Spleen (tissue), 11 donors: ENCODE measurements around the gene SAMD3. TPM values are rescaled to one million over a fixed set of nuclear protein-coding genes. Genes with fewer than 3 reads are reported as not detected.

Source experiments
- DNase-seq: peaks from one replicate; pipeline ENCODE4 v3.0.0-alpha.2; 2020
- H3K27ac ChIP-seq, 8 donors: fragments of 200-600 bp; sonication (generic) in 7 of 8; 1 replicate in 4 of 8; 2 replicates in 4 of 8; pipeline versions ENCODE4 v1.5.0 to v1.8.0; 2016 to 2021; ENCODE audit warnings: inconsistent platforms in 4 of 8, mild to moderate bottlenecking in 4 of 8, moderate library complexity in 1 of 8
- H3K27me3 ChIP-seq, 7 donors: fragments of 200-600 bp; sonication (generic) in 6 of 7; replicated peaks in 1 of 7; 1 replicate in 4 of 7; 2 replicates in 3 of 7; pipeline versions ENCODE4 v1.5.0 to v1.8.0; 2016 to 2021; ENCODE audit warnings: inconsistent platforms in 3 of 7, mild to moderate bottlenecking in 1 of 7
- H3K36me3 ChIP-seq, 6 donors: fragments of 200-600 bp; sonication (generic) in 5 of 6; 1 replicate in 4 of 6; 2 replicates in 2 of 6; pipeline versions ENCODE4 v1.5.0 to v1.8.0; 2016 to 2021; ENCODE audit warnings: inconsistent platforms in 2 of 6
- H3K4me1 ChIP-seq, 6 donors: fragments of 200-600 bp; sonication (generic) in 5 of 6; 1 replicate in 3 of 6; 2 replicates in 3 of 6; pipeline versions ENCODE4 v1.5.0 to v1.8.0; 2016 to 2021; ENCODE audit warnings: inconsistent platforms in 3 of 6
- H3K4me3 ChIP-seq, 8 donors: fragments of 200-600 bp; sonication (generic) in 7 of 8; 1 replicate in 4 of 8; 2 replicates in 4 of 8; pipeline versions ENCODE4 v1.5.0 to v1.8.0; 2016 to 2021; ENCODE audit warnings: inconsistent platforms in 4 of 8, mild to moderate bottlenecking in 4 of 8, moderate library complexity in 2 of 8
- H3K9me3 ChIP-seq, 8 donors: fragments of 200-600 bp; sonication (generic) in 7 of 8; 1 replicate in 4 of 8; 2 replicates in 4 of 8; pipeline versions ENCODE4 v1.5.0 to v1.8.0; 2016 to 2021; ENCODE audit warnings: inconsistent platforms in 4 of 8
- POLR2A ChIP-seq, 3 donors: fragments of 450-650 bp; IDR thresholded peaks; one replicate each; pipeline ENCODE4 v1.5.1; 2017; ENCODE audit warnings: antibody characterized with exemption in 3 of 3, mild to moderate bottlenecking in 1 of 3
- POLR2AphosphoS5 ChIP-seq, 3 donors: sonication (generic); formaldehyde crosslinking; IDR thresholded peaks; one replicate each; pipeline ENCODE4 v1.5.1; 2017; ENCODE audit warnings: antibody characterized with exemption in 3 of 3
- WGBS, 5 donors: extraction: QIAGEN DNeasy Blood & Tissue Kit in 3 of 5; methylation state at CpG; one replicate each; pipeline versions ENCODE4 v1.1.5 to v1.1.7; 2013 to 2018; 5-methylcytosine and 5-hydroxymethylcytosine counted together
- intact Hi-C: fragments of 100-400 bp; cut with DNase I; formaldehyde crosslinking; loops from one replicate; pipeline ENCODE4 v1.15.0; 2023; ENCODE audit warnings: low total_unique reads
- polyA plus RNA-seq, 3 donors: library from polyadenylated mRNA; stranded (reverse); fragments of 200-250 nt; gene quantifications; one replicate each; pipeline ENCODE4 v1.2.1, GENCODE V29; 2013
- total RNA-seq, 7 donors: library from RNA; depleted of rRNA in 3 of 7; stranded (reverse); fragments of >200 nt in 3 of 7; fragmentation: NEBNext Ultra II Directional in 4 of 7; extraction: Animal tissue kit (Norgen Biotek cat#: 25700) in 4 of 7; gene quantifications; one replicate each; pipeline versions ENCODE4 v1.1.0 to v1.2.1, GENCODE V29; 2016 to 2021
- TF ChIP-seq, protein P1 (sequence below), 11 experiments: fragments of 200-600 bp in 7 of 11; fragments of 450-650 bp in 4 of 11; sonication (generic) in 4 of 11; IDR thresholded peaks in 8 of 11; conservative IDR thresholded peaks in 3 of 11; 1 replicate in 7 of 11; 2 replicates in 4 of 11; pipeline versions ENCODE4 v1.4.0 to v1.8.0; 2016 to 2021; ENCODE audit warnings: antibody characterized with exemption in 11 of 11, inconsistent platforms in 4 of 11, mild to moderate bottlenecking in 1 of 11
- donor health status: healthy with polysubstance abuse.
- donor health status: DM: no; HTN: no; CAD: no; lungs with moderate emphysema.
- donor health status: DM: no; HTN: no; CAD: no.
- donor health status: Bipolar disorder and iron deficiency.
- donor health status: healthy.
- donor health status: DM: no; HTN: no; CAD: no.
- donor health status: DM: yes; HTN: yes; CAD: no.

Gene SAMD3
- total and polyA plus RNA-seq, 10 donors: 2.1 to 31.4 (median 15.3) TPM

- Histone ChIP-seq H3K4me3 (no peak overlapping the region), H3K36me3 (no peaks in the 10 kb centered on the region), H3K27ac (no peak overlapping the region), H3K27me3 (no peaks in the 10 kb centered on the region), H3K9me3 (no peaks in the 10 kb centered on the region), H3K4me1 (no peaks in the 10 kb centered on the region)
- intact Hi-C loops: no loop called here
- TF ChIP-seq POLR2AphosphoS5 (IDR thresholded peaks at IDR 0.05) (no peak), POLR2A (IDR thresholded peaks at IDR 0.05) (no peak)
- TF ChIP-seq, protein P1, sequence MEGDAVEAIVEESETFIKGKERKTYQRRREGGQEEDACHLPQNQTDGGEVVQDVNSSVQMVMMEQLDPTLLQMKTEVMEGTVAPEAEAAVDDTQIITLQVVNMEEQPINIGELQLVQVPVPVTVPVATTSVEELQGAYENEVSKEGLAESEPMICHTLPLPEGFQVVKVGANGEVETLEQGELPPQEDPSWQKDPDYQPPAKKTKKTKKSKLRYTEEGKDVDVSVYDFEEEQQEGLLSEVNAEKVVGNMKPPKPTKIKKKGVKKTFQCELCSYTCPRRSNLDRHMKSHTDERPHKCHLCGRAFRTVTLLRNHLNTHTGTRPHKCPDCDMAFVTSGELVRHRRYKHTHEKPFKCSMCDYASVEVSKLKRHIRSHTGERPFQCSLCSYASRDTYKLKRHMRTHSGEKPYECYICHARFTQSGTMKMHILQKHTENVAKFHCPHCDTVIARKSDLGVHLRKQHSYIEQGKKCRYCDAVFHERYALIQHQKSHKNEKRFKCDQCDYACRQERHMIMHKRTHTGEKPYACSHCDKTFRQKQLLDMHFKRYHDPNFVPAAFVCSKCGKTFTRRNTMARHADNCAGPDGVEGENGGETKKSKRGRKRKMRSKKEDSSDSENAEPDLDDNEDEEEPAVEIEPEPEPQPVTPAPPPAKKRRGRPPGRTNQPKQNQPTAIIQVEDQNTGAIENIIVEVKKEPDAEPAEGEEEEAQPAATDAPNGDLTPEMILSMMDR (IDR thresholded peaks at IDR 0.05 in 8 of 11, conservative IDR thresholded peaks at IDR 0.05 in 3 of 11): no peak
- 38 to 65% (median 58%) methylated on average over 4 of the region's 4 CpGs for WGBS, 5 donors
- DNase-seq: no peak
Measured at GRCh38 chr6:130229645-130230044, 6.9 kb upstream of the SAMD3 start.

- peak overlapping the region in 6 of 8 donors; percentile 7 to 71 (median 60) for H3K27ac ChIP-seq
- WGBS, 5 donors: 63 to 75% (median 72%) methylated on average over 5 of the region's 5 CpGs
- intact Hi-C loops: no loop called here
- no peaks in the 10 kb centered on the region for H3K9me3 ChIP-seq
- TF ChIP-seq, protein P1 (IDR thresholded peaks at IDR 0.05 in 8 of 11, conservative IDR thresholded peaks at IDR 0.05 in 3 of 11): peak in 6 of 11 experiments; percentile 8 to 39 (median 28)
- TF ChIP-seq POLR2AphosphoS5 (IDR thresholded peaks at IDR 0.05): no peak
- H3K4me3 ChIP-seq: no peak overlapping the region
- H3K4me1 ChIP-seq: peaks cover 0 to 13% (median 0%) of the 10 kb centered on the region in 6 donors
- H3K36me3 ChIP-seq: no peaks in the 10 kb centered on the region
- H3K27me3 ChIP-seq: no peaks in the 10 kb centered on the region
- peak; percentile 79 for DNase-seq
Measured at GRCh38 chr6:130223508-130223907, 757 bp upstream of the SAMD3 start.

GRCh38 chr6:130218134-130218533 is 4.6 kb downstream of the SAMD3 start:
- H3K36me3 ChIP-seq: no peaks in the 10 kb centered on the region
- TF ChIP-seq, protein P1 (IDR thresholded peaks at IDR 0.05 in 8 of 11, conservative IDR thresholded peaks at IDR 0.05 in 3 of 11): no peak
- TF ChIP-seq POLR2AphosphoS5 (IDR thresholded peaks at IDR 0.05) (no peak), POLR2A (IDR thresholded peaks at IDR 0.05) (no peak)
- DNase-seq: no peak
- H3K9me3 ChIP-seq: no peaks in the 10 kb centered on the region
- WGBS, 5 donors: 83 to 90% (median 84%) methylated on average over 8 of the region's 8 CpGs
- no peaks in the 10 kb centered on the region for H3K27me3 ChIP-seq
- H3K4me3 ChIP-seq: no peak overlapping the region
- peaks cover 0 to 16% (median 2%) of the 10 kb centered on the region in 6 donors for H3K4me1 ChIP-seq
- intact Hi-C loops: no loop called here
- peak overlapping the region in 2 of 8 donors; percentile 5 to 37 for H3K27ac ChIP-seq

GRCh38 chr6:130216620-130217019 is 6.1 kb downstream of the SAMD3 start:
- no peaks in the 10 kb centered on the region for H3K9me3 ChIP-seq
- H3K36me3 ChIP-seq: no peaks in the 10 kb centered on the region
- H3K27me3 ChIP-seq: no peaks in the 10 kb centered on the region
- 70 to 79% (median 74%) methylated on average over 4 of the region's 4 CpGs for WGBS, 5 donors
- intact Hi-C loops: no loop called here
- no peak for DNase-seq
- peaks cover 0 to 11% (median 1%) of the 10 kb centered on the region in 6 donors for H3K4me1 ChIP-seq
- TF ChIP-seq POLR2AphosphoS5 (IDR thresholded peaks at IDR 0.05) (no peak), POLR2A (IDR thresholded peaks at IDR 0.05) (no peak)
- TF ChIP-seq, protein P1 (IDR thresholded peaks at IDR 0.05 in 8 of 11, conservative IDR thresholded peaks at IDR 0.05 in 3 of 11): no peak
- H3K27ac ChIP-seq: peak overlapping the region in 1 of 8 donors; percentile 18
- no peak overlapping the region for H3K4me3 ChIP-seq
